ENCODE results near the gene ZAP70.
"Not testable (repeated sequence)": the region's sequence is repeated elsewhere in the genome, so short reads cannot be mapped to it uniquely, and the experiment has no call there.

ZAP70 gene

GRCh38 chr2:97699765-97700444 lies 13.5 kb upstream of the ZAP70 start:
- DNase-seq: peak; percentile 7

- no peak for DNase-seq
These were observed 12.2 kb upstream of the ZAP70 start for GRCh38 chr2:97701186-97701585.

GRCh38 chr2:97701851-97702465 lies 11.4 kb upstream of the ZAP70 start:
- DNase-seq: no peak

GRCh38 chr2:97702731-97703470 lies 10.5 kb upstream of the ZAP70 start:
- DNase-seq: no peak

- DNase-seq: no peak
These were observed 9.6 kb upstream of the ZAP70 start for GRCh38 chr2:97703741-97704140.

- no peak for DNase-seq
These were observed 8.4 kb upstream of the ZAP70 start for GRCh38 chr2:97704989-97705388.

GRCh38 chr2:97706112-97706511 lies 7.3 kb upstream of the ZAP70 start:
- no peak for DNase-seq

- no peak for DNase-seq
These were observed 6.5 kb upstream of the ZAP70 start for GRCh38 chr2:97706708-97707345.

GRCh38 chr2:97707362-97708047 lies 5.9 kb upstream of the ZAP70 start:
- no peak for DNase-seq

GRCh38 chr2:97708048-97708380 lies 5.4 kb upstream of the ZAP70 start:
- DNase-seq: no peak

- DNase-seq: no peak
These were observed 4.8 kb upstream of the ZAP70 start for GRCh38 chr2:97708608-97709007.

- no peak for DNase-seq
These were observed 2.0 kb upstream of the ZAP70 start for GRCh38 chr2:97711394-97711711.

- not testable (repeated sequence) for DNase-seq
These were observed 1.2 kb upstream of the ZAP70 start for GRCh38 chr2:97712175-97712574.

- no peak for DNase-seq
These were observed 582 bp upstream of the ZAP70 start for GRCh38 chr2:97712693-97713295.

- no peak for DNase-seq
These were observed 941 bp downstream of the ZAP70 start for GRCh38 chr2:97714084-97714949.

- DNase-seq: no peak
These were observed 1.7 kb downstream of the ZAP70 start for GRCh38 chr2:97714950-97715652.

- DNase-seq: no peak
These were observed 2.7 kb downstream of the ZAP70 start for GRCh38 chr2:97715951-97716694.

- no peak for DNase-seq
These were observed 3.6 kb downstream of the ZAP70 start for GRCh38 chr2:97716695-97717612.

- DNase-seq: no peak
These were observed 4.2 kb downstream of the ZAP70 start for GRCh38 chr2:97717613-97717995.
